ENCODE results near the gene TRMT112. TPM values are rescaled to one million over a fixed set of nuclear protein-coding genes. Genes with fewer than 3 reads are reported as not detected.

The TRMT112 gene
- 177 and 274 TPM in 2 replicates for total RNA-seq (ENCODE audit: low replicate concordance)

GRCh38 chr11:64317325-64317960 lies at the start of gene TRMT112:
TSS of gene TRMT112 (minus strand) at chr11:64317559. CDS start at chr11:64317526, 33 bp downstream.
- no peak for TF ChIP-seq CTCF (IDR thresholded peaks at IDR 0.05; ENCODE audit: insufficient read depth, low read length)
- DNase-seq (ENCODE audit: low read depth) = peak; percentile 97
- H3K4me3 ChIP-seq (ENCODE audit: low read depth, low read length) = peak within 1 kb of the TSS; percentile 95

- no peak overlapping the region for H3K4me3 ChIP-seq (ENCODE audit: low read depth, low read length)
- TF ChIP-seq CTCF (IDR thresholded peaks at IDR 0.05; ENCODE audit: insufficient read depth, low read length) = no peak
- no peak for DNase-seq (ENCODE audit: low read depth)
These were observed 49.4 kb upstream of the TRMT112 start for GRCh38 chr11:64366751-64367150.

- H3K4me3 ChIP-seq (ENCODE audit: low read depth, low read length) = no peak overlapping the region
- no peak for DNase-seq (ENCODE audit: low read depth)
- TF ChIP-seq CTCF (IDR thresholded peaks at IDR 0.05; ENCODE audit: insufficient read depth, low read length) = no peak
These were observed 47.6 kb upstream of the TRMT112 start for GRCh38 chr11:64364911-64365310.

- no peak overlapping the region for H3K4me3 ChIP-seq (ENCODE audit: low read depth, low read length)
- no peak for TF ChIP-seq CTCF (IDR thresholded peaks at IDR 0.05; ENCODE audit: insufficient read depth, low read length)
- DNase-seq (ENCODE audit: low read depth) = no peak
These were observed 47.1 kb upstream of the TRMT112 start for GRCh38 chr11:64364435-64364834.

GRCh38 chr11:64362339-64362738 lies 45.0 kb upstream of the TRMT112 start:
- TF ChIP-seq CTCF (IDR thresholded peaks at IDR 0.05; ENCODE audit: insufficient read depth, low read length) = no peak

GRCh38 chr11:64361659-64362058 lies 44.3 kb upstream of the TRMT112 start:
- no peak for DNase-seq (ENCODE audit: low read depth)
- TF ChIP-seq CTCF (IDR thresholded peaks at IDR 0.05; ENCODE audit: insufficient read depth, low read length) = no peak
- no peak overlapping the region for H3K4me3 ChIP-seq (ENCODE audit: low read depth, low read length)

More at GRCh38 chr11:64362339-64362738, 45.0 kb upstream of the TRMT112 start:
- DNase-seq (ENCODE audit: low read depth) = no peak
- H3K4me3 ChIP-seq (ENCODE audit: low read depth, low read length) = no peak overlapping the region

Data from fibroblast of the aortic adventitia (primary cell).